IMR-90 (cell line): ENCODE results near the gene DAND5. TPM values are rescaled to one million over a fixed set of nuclear protein-coding genes. Genes with fewer than 3 reads are reported as not detected.

Experiments
- ATAC-seq: fragments of 200-7000 bp; cut with Tn5 transposase; 2 replicates; pipeline ENCODE4 v1.9.1; 2020; ENCODE audit warnings: low read depth, mild to moderate bottlenecking, moderate library complexity
- BruUV-seq: library from RNA; stranded (reverse); fragments of 400-500 nt; replicated peaks from 2 replicates; lab custom pipeline; 2021; lab: Mats Ljungman, UMichigan
- CTCF ChIA-PET: fragments of 300-600 bp; formaldehyde crosslinking; extraction: SDS; loops from one replicate; lab custom pipeline; 2021; ENCODE audit warnings: antibody characterized with exemption; lab: Yijun Ruan, JAX
- POLR2A ChIA-PET: fragments of 300-600 bp; sonication (Branson Sonifier 250); formaldehyde crosslinking; loops from one replicate; lab custom pipeline; 2022; ENCODE audit warnings: antibody characterized with exemption; ENCODE audit not compliant: unreplicated experiment; lab: Charles Lee
- DNase-seq: peaks from one replicate; pipeline ENCODE4 v3.0.0; 2013
- H2AFZ ChIP-seq: replicated peaks from 2 replicates; pipeline ENCODE3; 2013; ENCODE audit warnings: low read length, mild to moderate bottlenecking; ENCODE audit not compliant: poor library complexity
- H2AK5ac ChIP-seq: 2 replicates; pipeline ENCODE4 v1.6.1; 2013; ENCODE audit warnings: low read depth, low read length, inconsistent platforms
- H2AK9ac ChIP-seq: replicated peaks from 2 replicates; pipeline ENCODE3; 2013; ENCODE audit warnings: mild to moderate bottlenecking, low read depth, low read length, moderate library complexity; ENCODE audit not compliant: poor library complexity
- H2BK120ac ChIP-seq: 2 replicates; pipeline ENCODE4 v1.6.1; 2013; ENCODE audit warnings: low read depth, low read length, inconsistent platforms
- H2BK15ac ChIP-seq: 3 replicates; pipeline ENCODE4 v1.6.1; 2013; ENCODE audit warnings: low read depth, low read length, inconsistent platforms
- H2BK20ac ChIP-seq: 2 replicates; pipeline ENCODE4 v1.6.1; 2013; ENCODE audit warnings: low read depth, mild to moderate bottlenecking, inconsistent platforms, low read length, moderate library complexity
- H2BK5ac ChIP-seq: 2 replicates; pipeline ENCODE4 v1.6.1; 2013; ENCODE audit warnings: mild to moderate bottlenecking, low read depth, low read length, inconsistent platforms; ENCODE audit not compliant: poor library complexity, severe bottlenecking
- H3K14ac ChIP-seq: replicated peaks from 2 replicates; pipeline ENCODE4 v1.6.1; 2013; ENCODE audit warnings: low read depth, low read length, inconsistent platforms
- H3K18ac ChIP-seq: 2 replicates; pipeline ENCODE4 v1.6.1; 2013; ENCODE audit warnings: low read depth, low read length, control low read depth
- H3K23ac ChIP-seq: 2 replicates; pipeline ENCODE4 v1.6.1; 2013; ENCODE audit warnings: low read depth, low read length, inconsistent platforms
- H3K27ac ChIP-seq: 2 replicates; pipeline ENCODE4 v1.5.1; 2013; ENCODE audit warnings: mild to moderate bottlenecking, control low read depth, low read length; ENCODE audit not compliant: insufficient read depth
- H3K27me3 ChIP-seq: 2 replicates; pipeline ENCODE4 v1.6.1; 2013; ENCODE audit warnings: low read length; ENCODE audit not compliant: control insufficient read depth, insufficient read depth
- H3K36me3 ChIP-seq: 2 replicates; pipeline ENCODE4 v1.6.1; 2013; ENCODE audit warnings: low read length, mixed read lengths; ENCODE audit not compliant: control insufficient read depth, insufficient read depth
- H3K4ac ChIP-seq: 2 replicates; pipeline ENCODE4 v1.6.1; 2013; ENCODE audit warnings: low read depth, low read length, inconsistent platforms
- H3K4me1 ChIP-seq: 2 replicates; pipeline ENCODE4 v1.6.1; 2013; ENCODE audit warnings: low read length, mixed read lengths; ENCODE audit not compliant: control insufficient read depth, insufficient read depth
- H3K4me2 ChIP-seq: 2 replicates; pipeline ENCODE4 v1.6.1; 2013; ENCODE audit warnings: low read depth, mild to moderate bottlenecking, control low read depth, low read length, moderate library complexity
- H3K4me3 ChIP-seq: 2 replicates; pipeline ENCODE4 v1.5.1; 2013; ENCODE audit warnings: low read depth, mild to moderate bottlenecking, control low read depth, low read length, moderate library complexity; ENCODE audit not compliant: insufficient read depth
- H3K56ac ChIP-seq: 2 replicates; pipeline ENCODE4 v1.6.1; 2013; ENCODE audit warnings: low read length, inconsistent platforms; ENCODE audit not compliant: insufficient read depth; ENCODE audit errors: extremely low read depth
- H3K79me1 ChIP-seq, 2 experiments: 2 replicates each; pipeline ENCODE4 v1.6.1; 2013; ENCODE audit warnings: low read length in 2 of 2, inconsistent platforms in 1 of 2, low read depth in 1 of 2
- H3K9ac ChIP-seq: 2 replicates; pipeline ENCODE4 v1.6.1; 2013; ENCODE audit warnings: low read depth, low read length, control low read depth
- H3K9me1 ChIP-seq: 2 replicates; pipeline ENCODE4 v1.6.1; 2013; ENCODE audit warnings: low read length, inconsistent platforms; ENCODE audit not compliant: insufficient read depth
- H3K9me3 ChIP-seq: 2 replicates; pipeline ENCODE4 v1.6.1; 2013; ENCODE audit warnings: low read length; ENCODE audit not compliant: control insufficient read depth, insufficient read depth
- H4K20me1 ChIP-seq: 2 replicates; pipeline ENCODE4 v1.6.1; 2013; ENCODE audit warnings: low read length, inconsistent platforms; ENCODE audit not compliant: insufficient read depth
- H4K5ac ChIP-seq: 2 replicates; pipeline ENCODE4 v1.6.1; 2013; ENCODE audit warnings: mild to moderate bottlenecking, low read depth, low read length, control low read depth
- H4K8ac ChIP-seq, 2 experiments: 2 replicates each; pipeline ENCODE4 v1.6.1; 2013; ENCODE audit warnings: low read depth in 2 of 2, low read length in 2 of 2, control low read depth in 1 of 2, inconsistent platforms in 1 of 2
- H4K91ac ChIP-seq: 2 replicates; pipeline ENCODE4 v1.6.1; 2013; ENCODE audit warnings: low read depth, low read length, inconsistent platforms; ENCODE audit not compliant: insufficient read depth
- BHLHE40 ChIP-seq: fragments of 150-350 bp; IDR thresholded peaks from 2 replicates; pipeline ENCODE4 v1.6.1; 2016; ENCODE audit warnings: mild to moderate bottlenecking, low read depth, low read length
- CEBPB ChIP-seq: IDR thresholded peaks from 2 replicates; pipeline ENCODE4 v1.6.1; 2012; ENCODE audit warnings: low read depth, low read length, improper control_type of control experiment
- CHD1 ChIP-seq: IDR thresholded peaks from 2 replicates; pipeline ENCODE4 v1.6.1; 2012; ENCODE audit warnings: low read depth, low read length, improper control_type of control experiment
- MAZ ChIP-seq: IDR thresholded peaks from 2 replicates; pipeline ENCODE4 v1.6.1; 2012; ENCODE audit warnings: low read depth, mild to moderate bottlenecking, low read length, improper control_type of control experiment, moderate library complexity, borderline replicate concordance
- POLR2A ChIP-seq: IDR thresholded peaks from 2 replicates; pipeline ENCODE4 v1.6.1; 2012; ENCODE audit warnings: mild to moderate bottlenecking, low read depth, low read length
- RCOR1 ChIP-seq: IDR thresholded peaks from 2 replicates; pipeline ENCODE4 v1.6.1; 2012; ENCODE audit warnings: mild to moderate bottlenecking, low read length, improper control_type of control experiment; ENCODE audit not compliant: insufficient replicate concordance
- USF2 ChIP-seq: fragments of 150-350 bp; IDR thresholded peaks from 2 replicates; pipeline ENCODE4 v1.6.1; 2017; ENCODE audit warnings: mild to moderate bottlenecking, antibody characterized with exemption, low read length, low read depth
- WGBS, 2 experiments: methylation state at CpG; one replicate each; pipeline versions ENCODE4 v1.1.5 to v1.1.7; 2013; ENCODE audit warnings: missing lambda C conversion rate in 2 of 2; ENCODE audit not compliant: insufficient read length in 1 of 2; ENCODE audit errors: extremely low coverage in 2 of 2; 5-methylcytosine and 5-hydroxymethylcytosine counted together
- dilution Hi-C: fragments of 300-500 bp; cut with HindIII; formaldehyde crosslinking; loops from one replicate; pipeline ENCODE4 v1.14.3; 2018; ENCODE audit warnings: low sequenced_read_pairs; ENCODE audit not compliant: unreplicated experiment
- in situ Hi-C: fragments of 300-500 bp; cut with MboI; formaldehyde crosslinking; loops from 3 replicates; pipeline ENCODE4 v1.14.3; 2019; ENCODE audit warnings: low sequenced_read_pairs, inconsistent platforms, mixed read lengths
- intact Hi-C: fragments of 100-400 bp; cut with micrococcal nuclease; formaldehyde crosslinking; loops from 2 replicates; pipeline ENCODE4 v1.10.0; 2022
- polyA plus RNA-seq, 3 experiments: library from polyadenylated mRNA; depleted of rRNA; stranded (reverse); fragments of >200 nt; gene quantifications; 2 replicates each; pipeline ENCODE4 v1.2.3, GENCODE V29; 2012; ENCODE audit warnings: low replicate concordance in 1 of 3
- total RNA-seq: library from RNA; depleted of rRNA; stranded (reverse); fragments of >200 nt; gene quantifications from 2 replicates; pipeline ENCODE4 v1.2.3, GENCODE V29; 2012
- TF ChIP-seq, protein P1 (sequence below): fragments of 150-350 bp; IDR thresholded peaks from 2 replicates; pipeline ENCODE4 v1.6.1; 2016; ENCODE audit warnings: low read depth, mild to moderate bottlenecking, low read length, moderate library complexity, borderline replicate concordance

The DAND5 gene
- total and polyA plus RNA-seq, 2 of the 4 experiments (the other 2 are of a cell fraction) = 0.03 TPM; not detected in 1

GRCh38 chr19:12979974-12980373 lies 10.6 kb downstream of the DAND5 start:
- intact Hi-C loops = loop anchor here (2.0 to 5.0 kb wide), 2 partner anchors 171 to 267 kb away; partner anchors contain the start of genes IER2 and STX10
- no peak for ATAC-seq
- H2AFZ ChIP-seq = no peak overlapping the region
- no peak overlapping the region for H4K8ac ChIP-seq
- no peak overlapping the region for H2BK5ac ChIP-seq
- no peak overlapping the region for H4K5ac ChIP-seq
- no peak overlapping the region for H3K18ac ChIP-seq
- WGBS, 2 experiments = 83% methylated on average over 2 of the region's 3 CpGs; no CpG with 5 or more reads in 1 of the 2 experiments
- H2BK20ac ChIP-seq = no peak overlapping the region
- H3K79me1 ChIP-seq = no peaks in the 10 kb centered on the region; a peak in 1 of 4 replicates
- no peaks in the 10 kb centered on the region for H3K27me3 ChIP-seq
- no peak overlapping the region for H3K14ac ChIP-seq
- no peak overlapping the region for H3K4ac ChIP-seq
- H2AK5ac ChIP-seq = no peak overlapping the region; the same call in 1 of the 2 replicates
- 0 out of 2 replicates have a peak, but pooled peaks cover 2% of the 10 kb centered on the region for H3K9me1 ChIP-seq
- H2BK120ac ChIP-seq = no peak overlapping the region
- TF ChIP-seq CHD1 (no peak), USF2 (no peak), CEBPB (no peak), BHLHE40 (no peak), MAZ (no peak), POLR2A (no peak), RCOR1 (no peak)
- TF ChIP-seq, protein P1, sequence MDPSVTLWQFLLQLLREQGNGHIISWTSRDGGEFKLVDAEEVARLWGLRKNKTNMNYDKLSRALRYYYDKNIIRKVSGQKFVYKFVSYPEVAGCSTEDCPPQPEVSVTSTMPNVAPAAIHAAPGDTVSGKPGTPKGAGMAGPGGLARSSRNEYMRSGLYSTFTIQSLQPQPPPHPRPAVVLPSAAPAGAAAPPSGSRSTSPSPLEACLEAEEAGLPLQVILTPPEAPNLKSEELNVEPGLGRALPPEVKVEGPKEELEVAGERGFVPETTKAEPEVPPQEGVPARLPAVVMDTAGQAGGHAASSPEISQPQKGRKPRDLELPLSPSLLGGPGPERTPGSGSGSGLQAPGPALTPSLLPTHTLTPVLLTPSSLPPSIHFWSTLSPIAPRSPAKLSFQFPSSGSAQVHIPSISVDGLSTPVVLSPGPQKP = no peak
- H3K23ac ChIP-seq = no peak overlapping the region
- in situ Hi-C loops = loop anchor here (5.0 to 25.0 kb wide), 4 partner anchors 112 to 757 kb away; a partner anchor contains a TSS
- ChIA-PET CTCF (no interaction called here), POLR2A (no interaction called here)
- H2BK15ac ChIP-seq = no peak overlapping the region
- BruUV-seq = no TSS peak
- H3K9ac ChIP-seq = no peak overlapping the region
- no peak overlapping the region for H3K27ac ChIP-seq
- no peak overlapping the region for H2AK9ac ChIP-seq
- no peak for DNase-seq
- no peaks in the 10 kb centered on the region for H3K36me3 ChIP-seq
- no peak overlapping the region for H3K4me2 ChIP-seq
- no peak overlapping the region for H3K56ac ChIP-seq
- peaks cover 3% of the 10 kb centered on the region; the same call in 1 of the 2 replicates for H3K4me1 ChIP-seq
- H3K9me3 ChIP-seq = no peaks in the 10 kb centered on the region
- dilution Hi-C loops = no loop called here
- no peak overlapping the region for H3K4me3 ChIP-seq
- H4K20me1 ChIP-seq = no peaks in the 10 kb centered on the region
- no peak overlapping the region for H4K91ac ChIP-seq
